Activated CD4-positive, alpha-beta T cell treated with anti-CD3 and anti-CD28 coated beads for 36 hours (primary cell): ENCODE results near the gene TLX1. TPM values are rescaled to one million over a fixed set of nuclear protein-coding genes. Genes with fewer than 3 reads are reported as not detected.
A peak's percentile ranks its signal among the peaks of the same experiment; 100 is the strongest.

Experiments used
- ATAC-seq: fragments of 200-7000 bp; cut with Tn5 transposase; one replicate; pipeline ENCODE4 v1.10.0; 2021; ENCODE audit warnings: mild to moderate bottlenecking, moderate library complexity
- CTCF ChIA-PET: fragments of 350-600 bp; sonication (Branson Sonifier 250); formaldehyde crosslinking; loops from one replicate; lab custom pipeline; 2021; ENCODE audit warnings: antibody characterized with exemption; lab: Charles Lee
- POLR2A ChIA-PET: fragments of 350-600 bp; sonication (Branson Sonifier 250); formaldehyde crosslinking; loops from one replicate; lab custom pipeline; 2021; ENCODE audit warnings: antibody characterized with exemption, inconsistent platforms; lab: Charles Lee
- DNase-seq: peaks from one replicate; pipeline ENCODE4 v3.0.0-alpha.2; 2020
- H3K27ac Mint-ChIP-seq: one replicate; pipeline ENCODE4 v1.8.0; 2021; ENCODE audit warnings: mixed read lengths
- H3K27me3 Mint-ChIP-seq: one replicate; pipeline ENCODE4 v1.8.0; 2021; ENCODE audit warnings: mixed read lengths
- H3K36me3 Mint-ChIP-seq: one replicate; pipeline ENCODE4 v1.8.0; 2021; ENCODE audit warnings: low read depth, mixed read lengths
- H3K4me1 Mint-ChIP-seq: one replicate; pipeline ENCODE4 v1.8.0; 2021; ENCODE audit warnings: mixed read lengths
- H3K4me3 Mint-ChIP-seq: one replicate; pipeline ENCODE4 v1.8.0; 2021; ENCODE audit warnings: mild to moderate bottlenecking, moderate library complexity, mixed read lengths
- H3K9me3 Mint-ChIP-seq: one replicate; pipeline ENCODE4 v1.8.0; 2021; ENCODE audit warnings: low read depth, mixed read lengths
- intact Hi-C, 2 experiments: fragments of 100-400 bp; cut with DNase I in 1 of 2; cut with micrococcal nuclease in 1 of 2; formaldehyde crosslinking; loops; one replicate each; pipeline versions ENCODE4 v1.14.2 to v1.15.1; 2022 to 2024; cut with DNase I, micrococcal nuclease
- total RNA-seq, 2 experiments: library from RNA; stranded (reverse); gene quantifications; one replicate each; pipeline ENCODE4 v1.2.3, GENCODE V29; 2021

Gene TLX1
- total RNA-seq, 2 experiments from 2014 or later: not detected

- Mint-ChIP-seq H3K4me3 (no peak overlapping the region), H3K4me1 (no peaks in the 10 kb centered on the region), H3K27ac (no peak overlapping the region), H3K36me3 (no peaks in the 10 kb centered on the region), H3K9me3 (no peaks in the 10 kb centered on the region), H3K27me3 (peaks cover 50% of the 10 kb centered on the region)
- no peak for ATAC-seq
- intact Hi-C loops: no loop called here
- DNase-seq: no peak
- ChIA-PET POLR2A (interaction anchor here (0.6 kb wide), 2 partner anchors 78 to 743 kb away, joined by 3 read pairs; no protein-coding TSS in a partner anchor), CTCF (interaction anchor here (0.9 to 2.2 kb wide), 3 partner anchors 14 to 84 kb away, joined by 3 to 7 read pairs (median 4); no protein-coding TSS in a partner anchor)
These were observed 24.8 kb downstream of the TLX1 start for GRCh38 chr10:101155896-101156295.

GRCh38 chr10:101157756-101158458 lies 26.8 kb downstream of the TLX1 start:
- Mint-ChIP-seq H3K27me3 (peaks cover 54% of the 10 kb centered on the region), H3K4me1 (peaks cover 10% of the 10 kb centered on the region), H3K27ac (no peak overlapping the region), H3K4me3 (no peak overlapping the region), H3K9me3 (no peaks in the 10 kb centered on the region), H3K36me3 (no peaks in the 10 kb centered on the region)
- CTCF ChIA-PET: interaction anchor here (0.7 to 2.2 kb wide), 6 partner anchors 16 to 133 kb away, joined by 4 to 7 read pairs (median 6); no protein-coding TSS in a partner anchor
- POLR2A ChIA-PET: interaction anchor here (0.6 kb wide), 1 partner anchor 152 kb away, joined by 4 read pairs; no protein-coding TSS in a partner anchor
- no peak for DNase-seq
- intact Hi-C loops: no loop called here
- ATAC-seq: no peak

GRCh38 chr10:101158459-101159058 lies 27.5 kb downstream of the TLX1 start:
- ChIA-PET POLR2A (no interaction called here), CTCF (interaction anchor here (1.7 kb wide), 2 partner anchors 16 to 63 kb away, joined by 6 to 7 read pairs; no protein-coding TSS in a partner anchor)
- H3K27ac Mint-ChIP-seq: no peak overlapping the region
- peak; percentile 32 for DNase-seq
- H3K4me1 Mint-ChIP-seq: peaks cover 10% of the 10 kb centered on the region
- no peaks in the 10 kb centered on the region for H3K9me3 Mint-ChIP-seq
- H3K36me3 Mint-ChIP-seq: no peaks in the 10 kb centered on the region
- intact Hi-C loops: no loop called here
- no peak for ATAC-seq
- no peak overlapping the region for H3K4me3 Mint-ChIP-seq
- peaks cover 56% of the 10 kb centered on the region for H3K27me3 Mint-ChIP-seq

- peaks cover 54% of the 10 kb centered on the region for H3K27me3 Mint-ChIP-seq
- CTCF ChIA-PET: interaction anchor here (0.6 to 2.5 kb wide), 25 partner anchors 8 to 911 kb away, joined by 3 to 24 read pairs (median 3); no protein-coding TSS in a partner anchor
- no peak overlapping the region for H3K4me3 Mint-ChIP-seq
- H3K9me3 Mint-ChIP-seq: no peaks in the 10 kb centered on the region
- H3K4me1 Mint-ChIP-seq: peaks cover 10% of the 10 kb centered on the region
- POLR2A ChIA-PET: no interaction called here
- no peak overlapping the region for H3K27ac Mint-ChIP-seq
- ATAC-seq: peak; percentile 83
- intact Hi-C loops: loop anchor here (1.0 to 5.0 kb wide), 6 partner anchors 51 to 409 kb away; no protein-coding TSS in a partner anchor
- H3K36me3 Mint-ChIP-seq: no peaks in the 10 kb centered on the region
- DNase-seq: peak; percentile 85
These were observed 30.6 kb downstream of the TLX1 start for GRCh38 chr10:101161494-101162299.

- ChIA-PET CTCF (interaction anchor here (1.4 to 1.9 kb wide), 2 partner anchors 49 to 52 kb away, joined by 3 to 6 read pairs; no protein-coding TSS in a partner anchor), POLR2A (no interaction called here)
- DNase-seq: no peak
- Mint-ChIP-seq H3K36me3 (no peaks in the 10 kb centered on the region), H3K4me1 (peaks cover 10% of the 10 kb centered on the region), H3K27me3 (peaks cover 59% of the 10 kb centered on the region), H3K27ac (no peak overlapping the region), H3K4me3 (no peak overlapping the region), H3K9me3 (no peaks in the 10 kb centered on the region)
- no peak for ATAC-seq
- intact Hi-C loops: loop anchor here (5.0 kb wide), 3 partner anchors 50 to 280 kb away; no protein-coding TSS in a partner anchor
These were observed 31.6 kb downstream of the TLX1 start for GRCh38 chr10:101162677-101163076.

GRCh38 chr10:101164020-101164419 lies 32.9 kb downstream of the TLX1 start:
- ChIA-PET POLR2A (no interaction called here), CTCF (interaction anchor here (0.6 to 1.9 kb wide), 8 partner anchors 11 to 463 kb away, joined by 3 to 6 read pairs (median 3); no protein-coding TSS in a partner anchor)
- Mint-ChIP-seq H3K4me3 (no peak overlapping the region), H3K27me3 (peaks cover 62% of the 10 kb centered on the region), H3K36me3 (no peaks in the 10 kb centered on the region), H3K27ac (no peak overlapping the region), H3K4me1 (peaks cover 10% of the 10 kb centered on the region), H3K9me3 (no peaks in the 10 kb centered on the region)
- DNase-seq: no peak
- ATAC-seq: no peak
- intact Hi-C loops: loop anchor here (5.0 kb wide), 3 partner anchors 48 to 278 kb away; no protein-coding TSS in a partner anchor

- no peak for ATAC-seq
- H3K27ac Mint-ChIP-seq: no peak overlapping the region
- H3K27me3 Mint-ChIP-seq: peaks cover 60% of the 10 kb centered on the region
- ChIA-PET CTCF (interaction anchor here (0.6 to 2.1 kb wide), 3 partner anchors 24 to 49 kb away, joined by 3 to 8 read pairs (median 3); no protein-coding TSS in a partner anchor), POLR2A (no interaction called here)
- no peaks in the 10 kb centered on the region for H3K9me3 Mint-ChIP-seq
- H3K36me3 Mint-ChIP-seq: no peaks in the 10 kb centered on the region
- no peak for DNase-seq
- intact Hi-C loops: no loop called here
- H3K4me1 Mint-ChIP-seq: peaks cover 10% of the 10 kb centered on the region
- no peak overlapping the region for H3K4me3 Mint-ChIP-seq
These were observed 34.6 kb downstream of the TLX1 start for GRCh38 chr10:101165736-101166135.

- intact Hi-C loops: no loop called here
- H3K4me1 Mint-ChIP-seq: peaks cover 9% of the 10 kb centered on the region
- H3K36me3 Mint-ChIP-seq: no peaks in the 10 kb centered on the region
- peaks cover 55% of the 10 kb centered on the region for H3K27me3 Mint-ChIP-seq
- no peak for ATAC-seq
- no peak overlapping the region for H3K27ac Mint-ChIP-seq
- POLR2A ChIA-PET: no interaction called here
- CTCF ChIA-PET: interaction anchor here (0.8 to 2.1 kb wide), 4 partner anchors 16 to 72 kb away, joined by 3 to 8 read pairs (median 5); no protein-coding TSS in a partner anchor
- H3K9me3 Mint-ChIP-seq: no peaks in the 10 kb centered on the region
- no peak for DNase-seq
- H3K4me3 Mint-ChIP-seq: no peak overlapping the region
These were observed 35.3 kb downstream of the TLX1 start for GRCh38 chr10:101166430-101166829.

GRCh38 chr10:101172741-101173140 lies 41.6 kb downstream of the TLX1 start:
- no peak for DNase-seq
- Mint-ChIP-seq H3K9me3 (peaks cover 9% of the 10 kb centered on the region), H3K4me3 (no peak overlapping the region), H3K36me3 (peaks cover 1% of the 10 kb centered on the region), H3K27ac (no peak overlapping the region), H3K27me3 (peaks cover 40% of the 10 kb centered on the region), H3K4me1 (no peaks in the 10 kb centered on the region)
- POLR2A ChIA-PET: no interaction called here
- CTCF ChIA-PET: interaction anchor here (0.7 to 4.2 kb wide), 6 partner anchors 12 to 411 kb away, joined by 3 to 24 read pairs (median 4); no protein-coding TSS in a partner anchor
- intact Hi-C loops: no loop called here
- ATAC-seq: no peak

- ChIA-PET CTCF (interaction anchor here (0.9 to 4.2 kb wide), 5 partner anchors 11 to 40 kb away, joined by 3 to 24 read pairs (median 3); no protein-coding TSS in a partner anchor), POLR2A (no interaction called here)
- no peak overlapping the region for H3K4me3 Mint-ChIP-seq
- H3K9me3 Mint-ChIP-seq: peaks cover 9% of the 10 kb centered on the region
- peaks cover 41% of the 10 kb centered on the region for H3K27me3 Mint-ChIP-seq
- H3K4me1 Mint-ChIP-seq: no peaks in the 10 kb centered on the region
- intact Hi-C loops: no loop called here
- H3K27ac Mint-ChIP-seq: no peak overlapping the region
- H3K36me3 Mint-ChIP-seq: peaks cover 1% of the 10 kb centered on the region
- ATAC-seq: no peak
- no peak for DNase-seq
These were observed 43.2 kb downstream of the TLX1 start for GRCh38 chr10:101174319-101174718.
